Measurements from ENCODE around the gene ZNF490. TPM values are rescaled to one million over a fixed set of nuclear protein-coding genes. Genes with fewer than 3 reads are reported as not detected.
A peak's percentile ranks its signal among the peaks of the same experiment; 100 is the strongest.

Gene ZNF490
- total and polyA plus RNA-seq, 10 of the 15 experiments (the other 5 are each of a cell fraction or from before 2014, with no cell fraction given): 0.57 to 8.4 (median 3.2) TPM

- TF ChIP-seq PBX3 (IDR thresholded peaks at IDR 0.05; ENCODE audit: insufficient replicate concordance, low read depth, low read length): peak; percentile 49
- no peak for TF ChIP-seq PML (IDR thresholded peaks at IDR 0.05; ENCODE audit: low read length)
- TF ChIP-seq HDGF (IDR thresholded peaks at IDR 0.05): no peak
- TF ChIP-seq PAX8 (IDR thresholded peaks at IDR 0.05): no peak
- TF ChIP-seq RAD21 (IDR thresholded peaks at IDR 0.05; ENCODE audit: insufficient read depth, low read depth, low read length): no peak
- peak; percentile 85 for TF ChIP-seq RAD51 (IDR thresholded peaks at IDR 0.05)
- TF ChIP-seq YBX1 (IDR thresholded peaks at IDR 0.05): no peak
- TF ChIP-seq SIX5 (IDR thresholded peaks at IDR 0.05; ENCODE audit: low read depth, low read length, severe bottlenecking): no peak
- TF ChIP-seq BCL11A (IDR thresholded peaks at IDR 0.05; ENCODE audit: low read depth, low read length): no peak
- TF ChIP-seq KDM1A (IDR thresholded peaks at IDR 0.05; ENCODE audit: borderline replicate concordance): no peak
- no peak for TF ChIP-seq ZNF274 (IDR thresholded peaks at IDR 0.05; ENCODE audit: insufficient read depth, insufficient read length)
- no peak for TF ChIP-seq ETV6 (conservative IDR thresholded peaks at IDR 0.05 in 1 of 2, IDR thresholded peaks at IDR 0.05 in 1 of 2; ENCODE audit: borderline replicate concordance in 1 of 2, low read depth in 1 of 2)
- no peak for TF ChIP-seq ELK1 (IDR thresholded peaks at IDR 0.05; ENCODE audit: low read depth, low read length)
- no peak for TF ChIP-seq SP1 (IDR thresholded peaks at IDR 0.05; ENCODE audit: low read depth, low read length)
- TF ChIP-seq E4F1 (IDR thresholded peaks at IDR 0.05; ENCODE audit: borderline replicate concordance, partially characterized antibody): no peak
- TF ChIP-seq ZBTB11 (CRISPR knock-in tag; IDR thresholded peaks at IDR 0.05): no peak
- TF ChIP-seq MEF2A (IDR thresholded peaks at IDR 0.05; ENCODE audit: insufficient read depth, low read depth, low read length): peak; percentile 78
- no peak for TF ChIP-seq SREBF2 (IDR thresholded peaks at IDR 0.05; ENCODE audit: low read length)
- no peak for TF ChIP-seq GATAD2B (conservative IDR thresholded peaks at IDR 0.05; ENCODE audit: low read depth)
- TF ChIP-seq ATF7 (IDR thresholded peaks at IDR 0.05; ENCODE audit: low read depth): no peak
- no peak for TF ChIP-seq ZNF24 (IDR thresholded peaks at IDR 0.05)
- no peak for TF ChIP-seq TCF3 (IDR thresholded peaks at IDR 0.05; ENCODE audit: borderline replicate concordance, insufficient read depth, low read depth, low read length)
- no peak for TF ChIP-seq YY1 (IDR thresholded peaks at IDR 0.05; ENCODE audit: low read depth, low read length)
- TF ChIP-seq RUNX3 (IDR thresholded peaks at IDR 0.05; ENCODE audit: low read length): peak; percentile 88
- no peak for TF ChIP-seq HDAC6 (IDR thresholded peaks at IDR 0.05; ENCODE audit: unreplicated experiment)
- no peak for TF ChIP-seq SPI1 (IDR thresholded peaks at IDR 0.05; ENCODE audit: borderline replicate concordance, insufficient read depth, low read depth, low read length)
These were observed 6.9 kb downstream of the ZNF490 start (continued) for GRCh38 chr19:12603714-12604113.

All from GM12878 (cell line).